Measurements from ENCODE around the gene SLC1A7.

GRCh38 chr1:53085405-53085804 is 57.0 kb downstream of the SLC1A7 start:
- no peak for TF ChIP-seq CTCF (IDR thresholded peaks at IDR 0.05)
- no peak for TF ChIP-seq EZH2 (IDR thresholded peaks at IDR 0.05; ENCODE audit: borderline replicate concordance, insufficient read depth, low read depth, low read length, poor library complexity, severe bottlenecking)
